Upper lobe of right lung (tissue), 1 donor: ENCODE results near the gene SLC6A11. TPM values are rescaled to one million over a fixed set of nuclear protein-coding genes. Genes with fewer than 3 reads are reported as not detected.

Source experiments
- ATAC-seq: fragments of 200-7000 bp; cut with Tn5 transposase; one replicate; pipeline ENCODE4 v1.9.1; 2020; ENCODE audit warnings: mild to moderate bottlenecking, moderate library complexity
- DNase-seq: peaks from one replicate; pipeline ENCODE4 v3.0.0-alpha.2; 2020
- H3K27ac ChIP-seq: fragments of 200-600 bp; one replicate; pipeline ENCODE4 v1.8.0; 2022
- H3K27me3 ChIP-seq: fragments of 200-600 bp; one replicate; pipeline ENCODE4 v1.8.0; 2022; ENCODE audit warnings: mild to moderate bottlenecking
- H3K36me3 ChIP-seq: fragments of 200-600 bp; one replicate; pipeline ENCODE4 v1.8.0; 2022
- H3K4me1 ChIP-seq: fragments of 200-600 bp; one replicate; pipeline ENCODE4 v1.8.0; 2022
- H3K4me3 ChIP-seq: fragments of 200-600 bp; one replicate; pipeline ENCODE4 v1.8.0; 2022; ENCODE audit warnings: mild to moderate bottlenecking
- H3K9me3 ChIP-seq: fragments of 200-600 bp; one replicate; pipeline ENCODE4 v1.8.0; 2022
- intact Hi-C: fragments of 100-400 bp; cut with DNase I; formaldehyde crosslinking; loops from one replicate; pipeline ENCODE4 v1.11.0; 2022
- total RNA-seq: library from RNA; stranded (reverse); fragmentation: NEBNext Ultra II Directional; extraction: Animal tissue kit (Norgen Biotek cat#: 25700); gene quantifications from one replicate; pipeline ENCODE4 v1.2.1, GENCODE V29; 2021
- TF ChIP-seq, protein P1 (sequence below): fragments of 200-600 bp; IDR thresholded peaks from one replicate; pipeline ENCODE4 v1.8.0; 2022; ENCODE audit warnings: antibody characterized with exemption
- donor health status: DM: no; HTN: yes; CAD: no; lungs with severe emphysema.

SLC6A11 gene
- total RNA-seq, 1 donor from 2014 or later, result 0.17 TPM

DNA sequence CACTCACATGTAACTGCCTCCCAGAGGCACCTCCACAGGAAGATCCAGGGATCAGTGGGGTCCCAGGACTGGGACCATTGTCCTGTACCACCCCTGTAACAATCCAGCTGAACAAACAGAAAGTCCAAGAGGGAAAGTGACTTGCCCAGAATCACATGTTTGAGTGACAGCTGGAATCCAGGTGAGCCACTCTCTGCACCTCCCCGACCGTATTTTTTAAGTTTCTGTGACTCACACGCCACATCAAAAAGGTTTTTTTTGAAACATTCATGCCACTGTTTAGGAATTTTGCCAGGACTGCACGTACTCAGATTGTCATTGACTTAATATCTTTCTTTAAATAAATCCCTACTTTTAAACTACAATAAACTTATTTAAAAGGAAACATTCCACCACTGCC is 166.8 kb downstream of the SLC6A11 start:
- no peak overlapping the region for H3K4me3 ChIP-seq
- intact Hi-C loops, result no loop called here
- peaks cover 12% of the 10 kb centered on the region for H3K4me1 ChIP-seq
- ATAC-seq, result peak; percentile 35
- no peaks in the 10 kb centered on the region for H3K9me3 ChIP-seq
- H3K27me3 ChIP-seq, result no peaks in the 10 kb centered on the region
- TF ChIP-seq, protein P1, sequence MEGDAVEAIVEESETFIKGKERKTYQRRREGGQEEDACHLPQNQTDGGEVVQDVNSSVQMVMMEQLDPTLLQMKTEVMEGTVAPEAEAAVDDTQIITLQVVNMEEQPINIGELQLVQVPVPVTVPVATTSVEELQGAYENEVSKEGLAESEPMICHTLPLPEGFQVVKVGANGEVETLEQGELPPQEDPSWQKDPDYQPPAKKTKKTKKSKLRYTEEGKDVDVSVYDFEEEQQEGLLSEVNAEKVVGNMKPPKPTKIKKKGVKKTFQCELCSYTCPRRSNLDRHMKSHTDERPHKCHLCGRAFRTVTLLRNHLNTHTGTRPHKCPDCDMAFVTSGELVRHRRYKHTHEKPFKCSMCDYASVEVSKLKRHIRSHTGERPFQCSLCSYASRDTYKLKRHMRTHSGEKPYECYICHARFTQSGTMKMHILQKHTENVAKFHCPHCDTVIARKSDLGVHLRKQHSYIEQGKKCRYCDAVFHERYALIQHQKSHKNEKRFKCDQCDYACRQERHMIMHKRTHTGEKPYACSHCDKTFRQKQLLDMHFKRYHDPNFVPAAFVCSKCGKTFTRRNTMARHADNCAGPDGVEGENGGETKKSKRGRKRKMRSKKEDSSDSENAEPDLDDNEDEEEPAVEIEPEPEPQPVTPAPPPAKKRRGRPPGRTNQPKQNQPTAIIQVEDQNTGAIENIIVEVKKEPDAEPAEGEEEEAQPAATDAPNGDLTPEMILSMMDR, result no peak
- H3K36me3 ChIP-seq, result no peaks in the 10 kb centered on the region
- no peak overlapping the region for H3K27ac ChIP-seq
- DNase-seq, result no peak

DNA sequence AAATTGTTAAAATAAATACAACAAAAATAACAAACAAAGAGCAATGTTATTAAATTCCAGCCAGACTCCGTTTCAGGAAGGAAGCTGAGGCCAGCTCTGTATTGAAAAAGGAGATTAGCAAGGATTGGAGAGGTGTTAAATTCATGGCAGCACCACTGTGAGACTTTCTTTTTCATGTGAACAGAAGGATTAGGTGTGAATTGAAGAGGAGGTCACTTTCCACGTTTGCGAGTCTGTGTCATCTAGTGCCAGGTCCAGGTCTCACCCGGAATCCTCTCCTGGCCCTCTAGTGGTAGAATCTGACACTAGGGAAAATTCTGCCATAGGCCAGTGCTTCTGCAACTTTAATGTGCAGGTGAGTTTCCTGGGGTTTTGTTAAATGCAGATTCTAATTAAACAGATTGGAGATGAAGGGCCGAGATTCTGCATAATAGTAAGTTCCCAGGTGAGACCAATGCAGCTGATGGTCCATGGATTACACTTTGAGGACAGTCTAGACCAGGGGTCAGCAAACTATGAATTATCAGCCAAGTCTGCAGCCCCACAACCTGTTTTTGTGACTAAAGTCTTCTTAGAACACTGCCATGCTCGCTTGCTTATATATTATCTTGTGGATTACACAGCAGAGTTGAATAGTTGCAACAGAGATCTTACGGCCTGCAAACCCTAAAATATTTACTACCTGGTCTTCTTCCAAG is 167.3 kb downstream of the SLC6A11 start:
- Histone ChIP-seq H3K4me3 (no peak overlapping the region), H3K9me3 (no peaks in the 10 kb centered on the region), H3K36me3 (no peaks in the 10 kb centered on the region), H3K4me1 (peaks cover 12% of the 10 kb centered on the region), H3K27me3 (no peaks in the 10 kb centered on the region), H3K27ac (no peak overlapping the region)
- ATAC-seq (peak; percentile 84), DNase-seq (no peak)
- intact Hi-C loops, result no loop called here
- TF ChIP-seq, protein P1, result peak; percentile 82

DNA sequence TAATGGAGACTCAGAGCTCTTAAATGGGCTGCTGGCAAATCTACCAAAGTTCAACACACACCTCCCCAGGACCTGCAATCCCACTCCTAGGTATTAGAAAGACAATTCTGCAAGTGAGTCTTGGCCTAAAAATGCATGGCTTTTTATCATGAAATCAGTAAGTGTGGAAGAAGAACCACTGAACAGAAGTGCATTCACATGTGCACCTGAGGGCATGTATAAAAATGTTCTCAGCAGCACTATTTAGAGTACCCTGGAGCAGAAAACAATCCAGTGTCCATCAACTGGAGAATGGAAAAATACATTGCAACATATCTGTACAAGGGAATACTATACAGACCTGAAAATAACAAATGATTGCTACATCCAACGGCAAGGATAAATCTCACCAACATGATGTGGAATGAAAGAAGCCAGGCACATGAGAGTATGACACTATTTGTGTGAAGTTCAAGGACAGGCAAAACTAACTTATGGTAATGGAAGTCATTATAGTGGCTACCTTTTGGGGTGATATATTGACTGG is 168.4 kb downstream of the SLC6A11 start:
- peaks cover 12% of the 10 kb centered on the region for H3K4me1 ChIP-seq
- no peak overlapping the region for H3K27ac ChIP-seq
- DNase-seq, result no peak
- no peaks in the 10 kb centered on the region for H3K27me3 ChIP-seq
- intact Hi-C loops, result no loop called here
- TF ChIP-seq, protein P1, result no peak
- H3K4me3 ChIP-seq, result no peak overlapping the region
- ATAC-seq, result no peak
- no peaks in the 10 kb centered on the region for H3K36me3 ChIP-seq
- no peaks in the 10 kb centered on the region for H3K9me3 ChIP-seq

DNA sequence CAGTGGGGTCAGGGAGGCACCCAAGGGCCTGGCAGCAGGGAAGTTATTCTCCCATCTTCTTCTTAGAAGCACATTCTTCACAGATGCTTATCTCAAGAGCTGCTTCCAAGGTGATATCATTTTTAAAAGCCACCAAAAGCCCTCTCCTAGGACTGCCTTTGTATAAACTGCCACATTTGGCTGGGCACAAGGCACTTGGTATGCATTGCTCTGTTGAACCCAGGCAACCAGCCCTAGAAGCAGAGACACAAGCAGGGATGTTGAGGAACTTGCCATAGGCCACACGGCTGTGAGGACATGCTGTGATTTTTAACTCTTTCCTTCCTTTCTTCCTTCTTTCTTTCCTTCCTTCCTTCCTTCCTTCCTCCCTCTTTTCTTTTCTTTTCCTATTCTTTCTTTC is 169.2 kb downstream of the SLC6A11 start:
- TF ChIP-seq, protein P1, result no peak
- intact Hi-C loops, result no loop called here

DNA sequence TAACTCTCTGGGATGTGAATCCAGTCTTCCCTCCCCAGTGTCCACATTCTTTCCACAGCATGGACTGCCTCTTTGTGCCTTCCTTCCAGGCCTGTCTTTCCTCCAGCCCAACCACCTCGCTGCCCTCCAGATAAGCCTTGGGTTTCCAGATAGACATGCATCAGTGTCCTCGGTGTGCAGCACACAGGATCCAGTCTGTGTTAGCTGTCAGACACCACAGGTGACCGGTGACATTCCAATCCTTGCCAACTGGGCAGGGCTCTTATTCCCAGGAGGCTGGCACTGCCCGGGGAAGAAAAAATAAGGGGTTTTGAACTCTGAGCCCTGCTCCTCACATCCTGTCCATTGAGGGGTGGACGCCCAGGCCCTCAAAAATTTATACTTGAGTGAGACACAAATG is 170.6 kb downstream of the SLC6A11 start:
- no peak for DNase-seq
- Histone ChIP-seq H3K4me3 (no peak overlapping the region), H3K27me3 (peaks cover 4% of the 10 kb centered on the region), H3K9me3 (no peaks in the 10 kb centered on the region), H3K36me3 (no peaks in the 10 kb centered on the region), H3K27ac (no peak overlapping the region), H3K4me1 (peaks cover 12% of the 10 kb centered on the region)
- no peak for ATAC-seq
- intact Hi-C loops, result no loop called here
- TF ChIP-seq, protein P1, result no peak

More for the DNA sequence above, 169.2 kb downstream of the SLC6A11 start:
- H3K9me3 ChIP-seq, result no peaks in the 10 kb centered on the region
- no peaks in the 10 kb centered on the region for H3K36me3 ChIP-seq
- H3K4me1 ChIP-seq, result peaks cover 12% of the 10 kb centered on the region
- H3K4me3 ChIP-seq, result no peak overlapping the region
- no peak for ATAC-seq
- DNase-seq, result no peak
- no peak overlapping the region for H3K27ac ChIP-seq
- no peaks in the 10 kb centered on the region for H3K27me3 ChIP-seq
